ENCODE results near the gene RSRP1.

- no peak for TF ChIP-seq CTCF (IDR thresholded peaks at IDR 0.05; ENCODE audit: poor library complexity)
- no peak for TF ChIP-seq EZH2 (IDR thresholded peaks at IDR 0.05; ENCODE audit: borderline replicate concordance)
These were observed 15.0 kb downstream of the RSRP1 start, which contains the start of gene SYF2 for GRCh38 chr1:25232027-25232865.

All from hepatocyte (in vitro differentiated cells).